Measurements from ENCODE around the gene RAB14.
A peak's percentile ranks its signal among the peaks of the same experiment; 100 is the strongest.

Gene RAB14

GRCh38 chr9:121219530-121219929 lies 17.9 kb upstream of the RAB14 start:
- no peak for DNase-seq (ENCODE audit: low read depth)

GRCh38 chr9:121218357-121219027 lies 16.8 kb upstream of the RAB14 start:
- no peak for DNase-seq (ENCODE audit: low read depth)

- no peak for DNase-seq (ENCODE audit: low read depth)
Measured at GRCh38 chr9:121217609-121218292, 16.1 kb upstream of the RAB14 start.

GRCh38 chr9:121216271-121216805 lies 14.7 kb upstream of the RAB14 start:
- DNase-seq (ENCODE audit: low read depth) = no peak

GRCh38 chr9:121214005-121214404 lies 12.3 kb upstream of the RAB14 start:
- DNase-seq (ENCODE audit: low read depth) = no peak

- peak; percentile 34 for DNase-seq (ENCODE audit: low read depth)
Measured at GRCh38 chr9:121213136-121213806, 11.6 kb upstream of the RAB14 start.

GRCh38 chr9:121210536-121210935 lies 8.9 kb upstream of the RAB14 start:
- DNase-seq (ENCODE audit: low read depth) = no peak

- DNase-seq (ENCODE audit: low read depth) = no peak
Measured at GRCh38 chr9:121207371-121207940, 5.8 kb upstream of the RAB14 start.

- DNase-seq (ENCODE audit: low read depth) = no peak
Measured at GRCh38 chr9:121206516-121207370, 5.1 kb upstream of the RAB14 start.

GRCh38 chr9:121204611-121205010 lies 2.9 kb upstream of the RAB14 start:
- DNase-seq (ENCODE audit: low read depth) = no peak

- no peak for DNase-seq (ENCODE audit: low read depth)
Measured at GRCh38 chr9:121204121-121204520, 2.5 kb upstream of the RAB14 start.

- DNase-seq (ENCODE audit: low read depth) = peak; percentile 9
Measured at GRCh38 chr9:121201045-121201737, 478 bp downstream of the RAB14 start.

GRCh38 chr9:121200356-121200755 lies 1.3 kb downstream of the RAB14 start:
- no peak for DNase-seq (ENCODE audit: low read depth)

- no peak for DNase-seq (ENCODE audit: low read depth)
Measured at GRCh38 chr9:121199921-121200320, 1.7 kb downstream of the RAB14 start.

GRCh38 chr9:121198512-121199042 lies 3.1 kb downstream of the RAB14 start:
- no peak for DNase-seq (ENCODE audit: low read depth)

- DNase-seq (ENCODE audit: low read depth) = no peak
Measured at GRCh38 chr9:121197132-121197531, 4.5 kb downstream of the RAB14 start.

GRCh38 chr9:121196389-121196788 lies 5.3 kb downstream of the RAB14 start:
- DNase-seq (ENCODE audit: low read depth) = no peak

GRCh38 chr9:121194730-121195129 lies 6.9 kb downstream of the RAB14 start:
- DNase-seq (ENCODE audit: low read depth) = no peak

- no peak for DNase-seq (ENCODE audit: low read depth)
Measured at GRCh38 chr9:121192959-121193640, 8.6 kb downstream of the RAB14 start.

GRCh38 chr9:121192518-121192917 lies 9.2 kb downstream of the RAB14 start:
- no peak for DNase-seq (ENCODE audit: low read depth)
